H1 (cell line): ENCODE measurements around the gene IRGQ. TPM values are rescaled to one million over a fixed set of nuclear protein-coding genes. Genes with fewer than 3 reads are reported as not detected.

ENCODE experiments used
- ATF3 ChIP-seq: IDR thresholded peaks from 2 replicates; pipeline ENCODE4 v1.6.1; 2011; ENCODE audit warnings: low read depth, mild to moderate bottlenecking, low read length; ENCODE audit not compliant: insufficient read depth
- BACH1 ChIP-seq: IDR thresholded peaks from 2 replicates; pipeline ENCODE4 v1.6.1; 2012; ENCODE audit warnings: low read length, improper control_type of control experiment
- BCL11A ChIP-seq, 2 experiments: IDR thresholded peaks; one replicate each; pipeline ENCODE4 v1.6.1; 2011; ENCODE audit warnings: low read depth in 2 of 2, low read length in 2 of 2, mild to moderate bottlenecking in 2 of 2
- CBX5 ChIP-seq: fragments of 300-800, 300-1000 bp; sonication (generic); IDR thresholded peaks from 2 replicates; pipeline ENCODE4 v1.7.1; 2016; ENCODE audit warnings: antibody characterized with exemption, low read length, low read depth
- CBX8 ChIP-seq: fragments of 300-800, 300-1000 bp; sonication (generic); IDR thresholded peaks from 2 replicates; pipeline ENCODE4 v1.7.1; 2016; ENCODE audit warnings: low read depth, low read length, borderline replicate concordance
- CHD2 ChIP-seq: IDR thresholded peaks from 2 replicates; pipeline ENCODE4 v1.6.1; 2012; ENCODE audit warnings: low read length, improper control_type of control experiment
- EGR1 ChIP-seq: IDR thresholded peaks from 2 replicates; pipeline ENCODE4 v1.6.1; 2011; ENCODE audit warnings: low read depth, low read length, borderline replicate concordance
- GTF2F1 ChIP-seq: IDR thresholded peaks from 2 replicates; pipeline ENCODE4 v1.6.1; 2012; ENCODE audit warnings: low read depth, low read length, improper control_type of control experiment, borderline replicate concordance
- KDM1A ChIP-seq: fragments of 200-600, 300-600 bp; sonication (generic); IDR thresholded peaks from 2 replicates; pipeline ENCODE4 v1.7.1; 2016; ENCODE audit warnings: mild to moderate bottlenecking, low read length, borderline replicate concordance
- NRF1 ChIP-seq: IDR thresholded peaks from 2 replicates; pipeline ENCODE4 v1.6.1; 2011; ENCODE audit warnings: mild to moderate bottlenecking, low read depth, low read length, improper control_type of control experiment
- POLR2A ChIP-seq, 2 experiments: IDR thresholded peaks; 1 replicate in 1 of 2; 2 replicates in 1 of 2; pipeline ENCODE4 v1.6.1; 2011; ENCODE audit warnings: low read depth in 2 of 2, low read length in 2 of 2, mild to moderate bottlenecking in 2 of 2; ENCODE audit errors: control extremely low read depth in 1 of 2
- RBBP5 ChIP-seq: IDR thresholded peaks from 2 replicates; pipeline ENCODE4 v1.7.1; 2012; ENCODE audit warnings: low read depth, mild to moderate bottlenecking, inconsistent platforms, low read length, moderate library complexity, borderline replicate concordance
- RXRA ChIP-seq: IDR thresholded peaks from 2 replicates; pipeline ENCODE4 v1.6.1; 2011; ENCODE audit warnings: low read depth, mild to moderate bottlenecking, low read length, moderate library complexity; ENCODE audit not compliant: insufficient read depth
- SAP30 ChIP-seq: fragments of 300-600 bp; sonication (generic); IDR thresholded peaks from 2 replicates; pipeline ENCODE4 v1.7.1; 2012; ENCODE audit warnings: low read length, moderate library complexity, mild to moderate bottlenecking, inconsistent platforms; ENCODE audit not compliant: insufficient read depth, insufficient replicate concordance
- SIRT6 ChIP-seq: IDR thresholded peaks from one replicate; pipeline ENCODE4 v1.7.1; 2012; ENCODE audit warnings: low read length, inconsistent platforms
- SIX5 ChIP-seq: IDR thresholded peaks from 2 replicates; pipeline ENCODE4 v1.6.1; 2011; ENCODE audit warnings: mild to moderate bottlenecking, low read depth, low read length
- SP1 ChIP-seq: IDR thresholded peaks from 2 replicates; pipeline ENCODE4 v1.6.1; 2011; ENCODE audit warnings: low read depth, low read length
- SP2 ChIP-seq: IDR thresholded peaks from 2 replicates; pipeline ENCODE4 v1.6.1; 2012; ENCODE audit warnings: mild to moderate bottlenecking, low read length, inconsistent platforms
- SP4 ChIP-seq: IDR thresholded peaks from 2 replicates; pipeline ENCODE4 v1.6.1; 2012; ENCODE audit warnings: low read length, inconsistent platforms
- SUZ12 ChIP-seq: fragments of 200-600 bp; sonication (generic); IDR thresholded peaks from 2 replicates; pipeline ENCODE4 v1.6.1; 2012; ENCODE audit warnings: mild to moderate bottlenecking, inconsistent platforms, low read length, moderate library complexity, mixed read lengths
- TAF7 ChIP-seq: optimal IDR thresholded peaks from 2 replicates; pipeline ENCODE3; 2011; ENCODE audit warnings: low read depth, mild to moderate bottlenecking, inconsistent platforms, low read length, moderate library complexity, borderline replicate concordance
- TBP ChIP-seq: IDR thresholded peaks from 2 replicates; pipeline ENCODE4 v1.6.1; 2011; ENCODE audit warnings: low read depth, low read length, improper control_type of control experiment
- TEAD4 ChIP-seq: IDR thresholded peaks from 2 replicates; pipeline ENCODE4 v1.6.1; 2012; ENCODE audit warnings: low read depth, low read length, inconsistent platforms, mixed read lengths
- USF2 ChIP-seq: IDR thresholded peaks from 2 replicates; pipeline ENCODE4 v1.6.1; 2011; ENCODE audit warnings: low read length, improper control_type of control experiment
- polyA plus RNA-seq, 7 experiments: library from polyadenylated mRNA; depleted of rRNA in 3 of 7; stranded (reverse) in 5 of 7; unstranded in 2 of 7; fragments of >200 nt in 5 of 7; fragments of 200-250 nt in 2 of 7; gene quantifications; 1 replicate in 5 of 7; 2 replicates in 1 of 7; 4 replicates in 1 of 7; pipeline versions ENCODE4 v1.2.1 to v1.2.3, GENCODE V29; 2011 to 2013; ENCODE audit warnings: missing spikeins in 2 of 7, mixed read lengths in 2 of 7
- total RNA-seq: library from RNA; stranded (reverse); fragmentation: NEBNext Ultra II Directional; extraction: Animal tissue kit (Norgen Biotek cat#: 25700); gene quantifications from 2 replicates; pipeline ENCODE4 v1.2.1, GENCODE V29; 2021

IRGQ gene
- total and polyA plus RNA-seq, 2 of the 8 experiments (the other 6 are each of a cell fraction or from before 2014, with no cell fraction given) = 16.0 to 42.9 TPM

DNA sequence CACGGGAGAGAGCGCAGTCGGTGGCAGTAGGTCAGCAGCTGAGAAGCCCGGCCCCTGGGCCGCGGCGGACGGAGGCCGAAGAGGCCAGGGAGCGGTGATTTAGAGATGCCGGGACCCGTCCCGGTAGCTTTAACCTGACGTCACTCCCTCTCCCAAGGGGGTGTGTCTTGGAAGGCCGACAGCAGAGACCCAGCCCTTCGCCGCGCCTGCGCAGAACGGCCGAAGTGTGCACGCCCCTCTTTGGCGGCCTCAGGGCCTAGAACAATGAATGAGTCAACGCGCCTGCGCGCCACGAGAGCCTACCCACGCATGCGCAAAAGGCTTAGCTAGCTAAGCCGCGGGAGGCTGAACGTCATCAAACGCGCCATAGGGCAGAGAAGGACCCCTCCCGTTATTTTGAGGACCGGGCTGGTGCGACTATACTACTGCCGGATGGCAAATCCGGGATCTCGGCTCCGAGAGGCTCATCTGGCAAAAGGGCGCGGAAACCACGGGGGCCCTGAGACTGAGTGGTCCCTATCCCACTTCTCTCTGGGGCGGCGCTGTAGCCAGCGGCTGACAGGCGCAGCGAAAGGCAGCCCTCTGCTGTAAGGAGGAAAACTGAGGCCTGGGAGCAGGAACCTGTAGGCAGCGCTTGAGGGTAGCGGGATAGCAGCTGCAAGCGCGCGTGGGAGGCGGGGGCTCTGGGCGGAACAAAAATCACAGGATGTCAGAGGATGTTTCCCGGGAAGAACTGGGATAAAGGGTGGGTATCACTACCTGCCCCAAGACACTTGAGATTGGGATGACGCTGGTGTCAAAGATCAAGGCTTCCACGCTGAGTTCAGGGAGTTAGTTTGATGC lies at the start of gene IRGQ, which contains the start of gene ZNF576 (continued):
- TF ChIP-seq USF2 = no peak
- no peak for TF ChIP-seq SIRT6
- peak; percentile 45 for TF ChIP-seq TAF7
- TF ChIP-seq CBX5 = no peak
- no peak; the same call in 1 of the 2 replicates for TF ChIP-seq SP1
- peak; percentile 79 for TF ChIP-seq ATF3
- peak; percentile 14; the same call in 1 of the 2 replicates for TF ChIP-seq EGR1
- no peak for TF ChIP-seq CBX8
- TF ChIP-seq TEAD4 = no peak
- peak; percentile 73 for TF ChIP-seq SAP30
- no peak for TF ChIP-seq RXRA
- TF ChIP-seq BACH1 = 0 out of 2 replicates have a peak, but pooled peaks have one; percentile 12
- no peak for TF ChIP-seq SIX5
- TF ChIP-seq CHD2 = no peak
- TF ChIP-seq NRF1 = peak; percentile 99
- no peak for TF ChIP-seq BCL11A (IDR thresholded peaks at IDR 0.05; ENCODE audit: low read depth in 2 of 2, low read length in 2 of 2)
- no peak for TF ChIP-seq KDM1A
- no peak for TF ChIP-seq SP2
- no peak for TF ChIP-seq SUZ12
- TF ChIP-seq RBBP5 = peak; percentile 68; the same call in 1 of the 2 replicates
- TF ChIP-seq SP4 = peak; percentile 99
- TF ChIP-seq GTF2F1 = 0 out of 2 replicates have a peak, but pooled peaks have one; percentile 15
- peak; percentile 29 for TF ChIP-seq TBP
- peak in 1 of 2 experiments; percentile 66; a peak in 2 of 3 replicates for TF ChIP-seq POLR2A (IDR thresholded peaks at IDR 0.05; ENCODE audit: control extremely low read depth in 1 of 2, low read depth in 2 of 2, low read length in 2 of 2)
